GM18502 (cell line): ENCODE data around the gene PIGO.
A peak's percentile ranks its signal among the peaks of the same experiment; 100 is the strongest.

ENCODE experiments used
- ATAC-seq: cut with Tn5 transposase; IDR thresholded peaks from one replicate; pipeline ENCODE4 v1.9.1; 2021; ENCODE audit warnings: mild to moderate bottlenecking; ENCODE audit not compliant: unreplicated experiment, poor library complexity

The PIGO gene

GRCh38 chr9:35073279-35073612, 23.1 kb downstream of the PIGO start:
- no peak for ATAC-seq

- ATAC-seq = peak; percentile 83
Measured at GRCh38 chr9:35072461-35073278, 23.7 kb downstream of the PIGO start, which contains the start of gene VCP. Gene VCP, minus strand, starts transcription at chr9:35072625. Its CDS starts 272 bp downstream, at chr9:35072353.

GRCh38 chr9:35071814-35072460, 24.5 kb downstream of the PIGO start:
- ATAC-seq = peak; percentile 54

- ATAC-seq = no peak
Measured at GRCh38 chr9:35070823-35071813, 25.3 kb downstream of the PIGO start.

GRCh38 chr9:35069020-35069419, 27.4 kb downstream of the PIGO start:
- no peak for ATAC-seq

GRCh38 chr9:35067056-35067455, 29.3 kb downstream of the PIGO start:
- ATAC-seq = no peak

- ATAC-seq = no peak
Measured at GRCh38 chr9:35060548-35061207, 35.7 kb downstream of the PIGO start.

- ATAC-seq = no peak
Measured at GRCh38 chr9:35059438-35059837, 37.0 kb downstream of the PIGO start.

- no peak for ATAC-seq
Measured at GRCh38 chr9:35057271-35057620, 39.1 kb downstream of the PIGO start.

- ATAC-seq = no peak
Measured at GRCh38 chr9:35056571-35057270, 39.7 kb downstream of the PIGO start.

- no peak for ATAC-seq
Measured at GRCh38 chr9:35054871-35055644, 41.3 kb downstream of the PIGO start.

- ATAC-seq = no peak
Measured at GRCh38 chr9:35054185-35054835, 42.1 kb downstream of the PIGO start.

GRCh38 chr9:35051069-35051967, 45.1 kb downstream of the PIGO start:
- ATAC-seq = no peak

- no peak for ATAC-seq
Measured at GRCh38 chr9:35048511-35048910, 47.9 kb downstream of the PIGO start.

GRCh38 chr9:35044071-35044470, 52.3 kb downstream of the PIGO start:
- ATAC-seq = no peak

- no peak for ATAC-seq
Measured at GRCh38 chr9:35042891-35043545, 53.4 kb downstream of the PIGO start.

GRCh38 chr9:35042081-35042604, 54.2 kb downstream of the PIGO start:
- no peak for ATAC-seq
